Activated naive CD8-positive, alpha-beta T cell treated with anti-CD3 and anti-CD28 coated beads, Interleukin-2, amount 50 U/mL, for 24 hours (primary cell): ENCODE results near the gene MUC5AC.
"Not testable (repeated sequence)": the region's sequence is repeated elsewhere in the genome, so short reads cannot be mapped to it uniquely, and the experiment has no call there.

ENCODE experiments used
- ATAC-seq: fragments of 150-1000 bp; cut with Tn5 transposase; one replicate; pipeline ENCODE4 v1.10.0; 2021
- DNase-seq: peaks from one replicate; pipeline ENCODE4 v3.0.0; 2021
- H3K27ac Mint-ChIP-seq: one replicate; pipeline ENCODE4 v1.8.0; 2021; ENCODE audit warnings: mild to moderate bottlenecking, mixed read lengths
- H3K27me3 Mint-ChIP-seq: one replicate; pipeline ENCODE4 v1.8.0; 2021; ENCODE audit warnings: mixed read lengths
- H3K36me3 Mint-ChIP-seq: one replicate; pipeline ENCODE4 v1.8.0; 2021; ENCODE audit warnings: low read depth, mixed read lengths
- H3K4me1 Mint-ChIP-seq: one replicate; pipeline ENCODE4 v1.8.0; 2021; ENCODE audit warnings: mixed read lengths
- H3K4me3 Mint-ChIP-seq: one replicate; pipeline ENCODE4 v1.8.0; 2021; ENCODE audit warnings: mild to moderate bottlenecking, moderate library complexity, mixed read lengths
- H3K9me3 Mint-ChIP-seq: one replicate; pipeline ENCODE4 v1.8.0; 2021; ENCODE audit warnings: mixed read lengths

MUC5AC gene

GRCh38 chr11:1244557-1244956 is 86.8 kb downstream of the MUC5AC start:
- not testable (repeated sequence) for H3K27me3 Mint-ChIP-seq, H3K27ac Mint-ChIP-seq, H3K4me1 Mint-ChIP-seq, H3K9me3 Mint-ChIP-seq, H3K36me3 Mint-ChIP-seq, H3K4me3 Mint-ChIP-seq, ATAC-seq, DNase-seq

GRCh38 chr11:1245717-1246116 is 88.0 kb downstream of the MUC5AC start:
- H3K9me3 Mint-ChIP-seq, H3K36me3 Mint-ChIP-seq, H3K4me1 Mint-ChIP-seq: not testable (repeated sequence)

GRCh38 chr11:1246301-1246700 is 88.5 kb downstream of the MUC5AC start:
- H3K4me1 Mint-ChIP-seq, ATAC-seq, H3K36me3 Mint-ChIP-seq, H3K27ac Mint-ChIP-seq, H3K9me3 Mint-ChIP-seq, H3K27me3 Mint-ChIP-seq, DNase-seq, H3K4me3 Mint-ChIP-seq: not testable (repeated sequence)

More at GRCh38 chr11:1245717-1246116, 88.0 kb downstream of the MUC5AC start:
- not testable (repeated sequence) for H3K27me3 Mint-ChIP-seq, H3K27ac Mint-ChIP-seq, H3K4me3 Mint-ChIP-seq, DNase-seq, ATAC-seq

- H3K4me3 Mint-ChIP-seq, DNase-seq, ATAC-seq, H3K9me3 Mint-ChIP-seq, H3K36me3 Mint-ChIP-seq, H3K4me1 Mint-ChIP-seq, H3K27me3 Mint-ChIP-seq, H3K27ac Mint-ChIP-seq: not testable (repeated sequence)
These were observed 89.3 kb downstream of the MUC5AC start for GRCh38 chr11:1247026-1247425.

- DNase-seq, ATAC-seq, H3K4me1 Mint-ChIP-seq, H3K36me3 Mint-ChIP-seq, H3K4me3 Mint-ChIP-seq, H3K9me3 Mint-ChIP-seq, H3K27me3 Mint-ChIP-seq, H3K27ac Mint-ChIP-seq: not testable (repeated sequence)
These were observed 91.2 kb downstream of the MUC5AC start for GRCh38 chr11:1248951-1249350.

GRCh38 chr11:1250411-1250810 is 92.7 kb downstream of the MUC5AC start:
- not testable (repeated sequence) for H3K4me3 Mint-ChIP-seq, ATAC-seq, H3K27ac Mint-ChIP-seq, DNase-seq, H3K9me3 Mint-ChIP-seq, H3K4me1 Mint-ChIP-seq, H3K36me3 Mint-ChIP-seq, H3K27me3 Mint-ChIP-seq
